Fibroblast of villous mesenchyme (primary cell): Measurements from ENCODE around the gene ZNF496. TPM values are rescaled to one million over a fixed set of nuclear protein-coding genes. Genes with fewer than 3 reads are reported as not detected.
"Not testable (repeated sequence)": the region's sequence is repeated elsewhere in the genome, so short reads cannot be mapped to it uniquely, and the experiment has no call there.

Source experiments
- DNase-seq: peaks from one replicate; pipeline ENCODE4 v3.0.0-alpha.2; 2010; ENCODE audit warnings: low read depth
- H3K4me3 ChIP-seq: 2 replicates; pipeline ENCODE4 v1.5.1; 2011; ENCODE audit warnings: low read depth, mild to moderate bottlenecking, low read length
- total RNA-seq: library from RNA; depleted of rRNA; stranded (reverse); fragments of >200 nt; gene quantifications from 2 replicates; pipeline ENCODE4 v1.2.3, GENCODE V29; 2012
- TF ChIP-seq, protein P1 (sequence below): IDR thresholded peaks from 2 replicates; pipeline ENCODE4 v1.5.1; 2012; ENCODE audit warnings: low read depth, mild to moderate bottlenecking, low read length; ENCODE audit not compliant: insufficient read depth

Gene ZNF496
- total RNA-seq, 1 donor = 19.4 TPM

DNA sequence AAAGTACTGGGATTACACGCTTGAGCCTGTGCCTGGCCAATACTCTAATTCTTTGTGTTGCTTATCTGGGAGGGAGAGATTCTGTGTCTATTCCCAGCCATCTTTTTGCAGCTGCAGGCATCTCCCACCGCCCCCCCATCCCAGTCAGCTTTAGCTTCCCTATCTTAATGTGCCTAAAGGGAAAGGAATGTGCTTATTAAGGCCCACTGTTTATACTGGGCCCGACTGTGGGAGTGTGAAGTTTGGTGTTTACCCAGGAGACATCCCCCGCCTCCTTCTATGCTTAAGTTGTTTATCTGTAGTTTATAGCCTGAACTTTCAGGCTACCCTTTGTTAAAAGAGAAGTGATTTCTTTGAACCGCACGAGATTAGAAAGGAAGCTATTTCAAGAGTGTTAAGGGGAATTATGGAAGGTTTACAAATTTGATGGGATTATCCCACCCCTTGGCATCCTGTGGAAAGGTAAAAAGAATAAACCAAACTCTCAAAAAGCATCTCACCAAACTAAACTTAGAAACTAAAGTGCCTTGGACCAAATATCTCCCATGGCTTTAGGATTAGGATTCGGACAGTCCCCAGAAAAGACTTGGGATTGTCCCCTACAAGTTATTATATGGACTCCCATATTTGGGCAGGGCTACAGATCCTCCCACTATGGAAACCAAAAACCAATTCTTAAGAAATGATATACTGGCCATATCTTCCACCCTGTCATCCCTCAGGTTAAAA is 25.5 kb upstream of the ZNF496 start:
- TF ChIP-seq, protein P1, sequence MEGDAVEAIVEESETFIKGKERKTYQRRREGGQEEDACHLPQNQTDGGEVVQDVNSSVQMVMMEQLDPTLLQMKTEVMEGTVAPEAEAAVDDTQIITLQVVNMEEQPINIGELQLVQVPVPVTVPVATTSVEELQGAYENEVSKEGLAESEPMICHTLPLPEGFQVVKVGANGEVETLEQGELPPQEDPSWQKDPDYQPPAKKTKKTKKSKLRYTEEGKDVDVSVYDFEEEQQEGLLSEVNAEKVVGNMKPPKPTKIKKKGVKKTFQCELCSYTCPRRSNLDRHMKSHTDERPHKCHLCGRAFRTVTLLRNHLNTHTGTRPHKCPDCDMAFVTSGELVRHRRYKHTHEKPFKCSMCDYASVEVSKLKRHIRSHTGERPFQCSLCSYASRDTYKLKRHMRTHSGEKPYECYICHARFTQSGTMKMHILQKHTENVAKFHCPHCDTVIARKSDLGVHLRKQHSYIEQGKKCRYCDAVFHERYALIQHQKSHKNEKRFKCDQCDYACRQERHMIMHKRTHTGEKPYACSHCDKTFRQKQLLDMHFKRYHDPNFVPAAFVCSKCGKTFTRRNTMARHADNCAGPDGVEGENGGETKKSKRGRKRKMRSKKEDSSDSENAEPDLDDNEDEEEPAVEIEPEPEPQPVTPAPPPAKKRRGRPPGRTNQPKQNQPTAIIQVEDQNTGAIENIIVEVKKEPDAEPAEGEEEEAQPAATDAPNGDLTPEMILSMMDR = no peak
- H3K4me3 ChIP-seq = peak overlapping the region; percentile 12
- peak; percentile 99 for DNase-seq

- peak; percentile 77 for DNase-seq
- not testable (repeated sequence) for H3K4me3 ChIP-seq
These were observed 23.5 kb upstream of the ZNF496 start for GRCh38 chr1:247355160-247355559.

DNA sequence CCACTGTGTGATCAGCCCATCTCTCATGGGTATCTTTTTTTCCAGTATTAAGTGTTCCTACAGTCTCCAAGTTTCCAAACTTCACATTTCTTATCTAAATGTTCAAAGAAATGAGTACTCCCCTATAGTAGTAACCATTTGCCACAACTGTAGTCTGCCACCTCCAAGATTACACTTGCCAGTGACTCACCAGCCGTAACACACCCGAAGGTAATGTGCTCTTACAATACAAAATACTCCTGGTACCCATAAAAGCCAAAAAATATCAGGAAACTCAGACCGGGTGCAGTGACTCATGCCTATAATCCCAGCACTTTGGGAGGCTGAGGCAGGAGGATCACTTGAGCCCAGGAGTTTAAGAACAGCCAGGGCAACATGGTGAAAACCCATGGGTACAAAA is 20.5 kb upstream of the ZNF496 start:
- DNase-seq = no peak
- TF ChIP-seq, protein P1 = no peak
- H3K4me3 ChIP-seq = no peak overlapping the region

DNA sequence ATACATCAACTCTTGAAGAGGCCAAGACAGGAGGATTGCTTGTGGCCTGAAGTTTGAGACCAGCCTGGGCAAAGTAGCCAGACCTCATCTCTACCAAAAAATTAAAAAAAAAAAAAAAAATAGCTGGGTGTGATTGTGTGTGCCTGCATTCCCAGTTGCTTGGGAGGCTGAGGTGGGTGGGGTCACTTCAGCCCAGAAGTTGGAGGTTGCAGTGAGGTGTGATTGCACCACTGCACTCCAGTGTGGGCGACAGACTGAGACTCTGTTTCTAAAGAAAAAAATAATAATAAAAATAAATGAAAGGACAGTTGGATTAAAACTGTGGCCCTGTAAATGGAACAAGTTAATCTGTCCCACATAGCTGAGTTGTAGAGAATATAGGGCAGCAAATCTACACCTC is 18.9 kb upstream of the ZNF496 start:
- H3K4me3 ChIP-seq = no peak overlapping the region
- TF ChIP-seq, protein P1 = no peak
- no peak for DNase-seq

GRCh38 chr1:247347477-247348222 is 16.0 kb upstream of the ZNF496 start:
- TF ChIP-seq, protein P1 = no peak
- no peak for DNase-seq
- peak overlapping the region; percentile 12 for H3K4me3 ChIP-seq

GRCh38 chr1:247345881-247346280 is 14.2 kb upstream of the ZNF496 start:
- no peak for DNase-seq
- TF ChIP-seq, protein P1 = no peak
- H3K4me3 ChIP-seq = no peak overlapping the region

DNA sequence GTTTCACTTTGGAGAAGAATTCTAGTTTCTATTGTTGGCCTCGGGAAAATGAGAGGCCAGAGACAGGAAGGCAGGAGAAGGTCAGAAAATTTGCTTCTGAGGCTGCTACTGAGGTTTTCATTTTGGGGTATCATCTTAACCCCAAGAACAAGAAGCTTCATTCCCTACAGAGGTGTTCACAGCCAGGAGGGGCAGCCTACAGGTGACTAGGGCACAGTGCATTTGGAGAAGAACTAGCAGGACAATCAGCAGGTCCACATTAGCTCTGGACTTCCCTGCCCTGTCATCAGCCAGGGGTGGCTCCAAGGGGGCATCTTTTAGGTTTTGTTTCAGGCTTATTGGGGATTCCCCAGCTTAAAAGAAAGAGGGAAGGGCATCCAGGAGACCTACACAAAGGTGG is 12.1 kb upstream of the ZNF496 start:
- no peak for DNase-seq
- no peak overlapping the region for H3K4me3 ChIP-seq
- TF ChIP-seq, protein P1 = no peak
